Tibial nerve (tissue), 4 donors: ENCODE data around the gene NPFFR1. TPM values are rescaled to one million over a fixed set of nuclear protein-coding genes. Genes with fewer than 3 reads are reported as not detected.
A peak's percentile ranks its signal among the peaks of the same experiment; 100 is the strongest.

Experiments
- DNase-seq, 2 donors: peaks; one replicate each; pipeline ENCODE4 v3.0.0-alpha.2; 2019; ENCODE audit warnings: low spot score in 2 of 2
- H3K27ac ChIP-seq, 4 donors: fragments of 200-600 bp; sonication (generic) in 3 of 4; one replicate each; pipeline ENCODE4 v1.5.1; 2017 to 2019; ENCODE audit warnings: mild to moderate bottlenecking in 1 of 4
- H3K27me3 ChIP-seq, 2 donors: fragments of 200-600 bp; sonication (generic) in 1 of 2; one replicate each; pipeline versions ENCODE4 v1.5.1 to v1.6.0; 2017 to 2019
- H3K36me3 ChIP-seq, 3 donors: fragments of 200-600 bp; sonication (generic); one replicate each; pipeline ENCODE4 v1.5.1; 2018 to 2019
- H3K4me1 ChIP-seq, 4 donors: fragments of 200-600 bp; sonication (generic) in 3 of 4; one replicate each; pipeline ENCODE4 v1.5.1; 2017 to 2019
- H3K4me3 ChIP-seq, 4 donors: fragments of 200-600 bp; sonication (generic) in 3 of 4; one replicate each; pipeline ENCODE4 v1.5.1; 2017 to 2019; ENCODE audit warnings: mild to moderate bottlenecking in 1 of 4, moderate library complexity in 1 of 4
- H3K9me3 ChIP-seq, 4 donors: fragments of 200-600 bp; sonication (generic) in 3 of 4; one replicate each; pipeline ENCODE4 v1.5.1; 2017 to 2019
- CTCF ChIP-seq, 5 experiments: fragments of 200-600 bp in 3 of 5; fragments of 450-650 bp in 2 of 5; sonication (generic) in 3 of 5; IDR thresholded peaks; one replicate each; pipeline ENCODE4 v1.5.1; 2016 to 2019; ENCODE audit warnings: antibody characterized with exemption in 5 of 5, mild to moderate bottlenecking in 3 of 5, moderate library complexity in 2 of 5
- EP300 ChIP-seq, 2 donors: sonication (generic); formaldehyde crosslinking; IDR thresholded peaks; one replicate each; pipeline ENCODE4 v1.6.1; 2017; ENCODE audit warnings: antibody characterized with exemption in 2 of 2, mild to moderate bottlenecking in 1 of 2
- POLR2A ChIP-seq, 2 donors: fragments of 450-650 bp; IDR thresholded peaks; one replicate each; pipeline ENCODE4 v1.6.1; 2017; ENCODE audit warnings: antibody characterized with exemption in 2 of 2, mild to moderate bottlenecking in 2 of 2, moderate library complexity in 2 of 2
- WGBS, 2 donors: methylation state at CpG; one replicate each; pipeline ENCODE4 v1.1.5; 2018; 5-methylcytosine and 5-hydroxymethylcytosine counted together
- total RNA-seq, 4 donors: library from RNA; depleted of rRNA; stranded (reverse); fragments of >200 nt; gene quantifications; one replicate each; pipeline ENCODE4 v1.1.0, GENCODE V29; 2016

The NPFFR1 gene
- total RNA-seq, 4 donors from 2014 or later, result 1.8 to 5.7 (median 4.4) TPM

GRCh38 chr10:70292004-70292403, 8.2 kb upstream of the NPFFR1 start:
- H3K27ac ChIP-seq, result peak overlapping the region in 1 of 4 donors; percentile 84
- H3K27me3 ChIP-seq, result peaks cover 0 to 5% of the 10 kb centered on the region in 2 donors
- no peak overlapping the region for H3K4me3 ChIP-seq
- H3K36me3 ChIP-seq, result no peaks in the 10 kb centered on the region
- 84 to 86% methylated on average over 5 of the region's 5 CpGs for WGBS, 2 donors
- TF ChIP-seq POLR2A (IDR thresholded peaks at IDR 0.05) (no peak), EP300 (IDR thresholded peaks at IDR 0.05) (no peak), CTCF (IDR thresholded peaks at IDR 0.05) (no peak)
- H3K4me1 ChIP-seq, result peaks cover 0 to 23% (median 4%) of the 10 kb centered on the region in 4 donors
- H3K9me3 ChIP-seq, result no peaks in the 10 kb centered on the region
- no peak for DNase-seq

GRCh38 chr10:70289739-70290138, 5.9 kb upstream of the NPFFR1 start:
- Histone ChIP-seq H3K36me3 (no peaks in the 10 kb centered on the region), H3K27me3 (peaks cover 0 to 23% of the 10 kb centered on the region in 2 donors), H3K4me1 (peaks cover 0 to 8% (median 0%) of the 10 kb centered on the region in 4 donors), H3K27ac (peak overlapping the region; percentile 53 to 84 (median 71)), H3K9me3 (no peaks in the 10 kb centered on the region), H3K4me3 (no peak overlapping the region)
- WGBS, 2 donors, result 88 to 91% methylated on average over 7 of the region's 7 CpGs
- no peak for TF ChIP-seq CTCF (IDR thresholded peaks at IDR 0.05)
- TF ChIP-seq EP300 (IDR thresholded peaks at IDR 0.05), result no peak
- no peak for TF ChIP-seq POLR2A (IDR thresholded peaks at IDR 0.05)
- DNase-seq, result no peak

DNA sequence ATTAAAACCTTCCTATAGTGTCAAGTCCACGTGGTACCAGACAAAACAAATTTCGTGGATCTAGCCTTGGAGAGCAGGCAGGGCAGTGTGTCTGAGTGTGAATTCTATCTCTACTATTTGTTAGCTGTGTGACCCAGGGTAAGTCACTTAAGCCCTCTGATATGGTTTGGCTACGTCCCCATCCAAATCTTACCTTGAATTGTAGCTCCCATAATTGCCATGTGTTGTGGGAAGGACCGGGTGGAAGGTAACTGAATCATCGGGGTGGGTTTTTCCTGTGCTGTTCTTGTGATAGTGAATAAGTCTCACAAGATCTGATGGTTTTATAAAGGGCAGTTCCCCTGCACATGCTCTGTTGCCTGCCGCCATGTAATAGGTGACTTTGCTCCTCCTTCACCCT, 2.8 kb upstream of the NPFFR1 start:
- 95% methylated on average over 6 of the region's 6 CpGs for WGBS, 2 donors
- Histone ChIP-seq H3K4me3 (no peak overlapping the region), H3K4me1 (peaks cover 0 to 17% (median 6%) of the 10 kb centered on the region in 4 donors), H3K27ac (no peak overlapping the region), H3K27me3 (peaks cover 0 to 52% of the 10 kb centered on the region in 2 donors), H3K9me3 (no peaks in the 10 kb centered on the region), H3K36me3 (no peaks in the 10 kb centered on the region)
- TF ChIP-seq POLR2A (IDR thresholded peaks at IDR 0.05) (no peak), CTCF (IDR thresholded peaks at IDR 0.05) (no peak)
- DNase-seq, result no peak

DNA sequence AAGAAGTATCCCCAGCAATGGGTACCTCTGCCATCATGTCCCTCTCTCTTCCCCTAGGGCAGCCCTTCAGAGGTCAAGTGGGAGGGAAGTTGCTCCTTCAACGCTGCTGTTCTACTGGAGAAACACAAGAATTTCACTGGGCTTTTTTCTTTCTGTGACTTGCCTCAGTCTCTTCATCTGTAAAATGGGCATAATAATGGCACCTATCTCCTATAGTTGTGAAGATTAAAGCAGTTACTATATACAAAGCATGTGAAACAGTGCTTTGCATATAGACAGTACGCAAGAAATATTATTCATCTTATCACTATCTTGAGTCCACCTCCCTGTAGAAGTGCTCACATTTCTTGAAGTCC, 1.6 kb upstream of the NPFFR1 start:
- no peaks in the 10 kb centered on the region for H3K36me3 ChIP-seq
- H3K27me3 ChIP-seq, result peaks cover 0 to 58% of the 10 kb centered on the region in 2 donors
- no peak overlapping the region for H3K4me3 ChIP-seq
- DNase-seq, result no peak
- no peak for TF ChIP-seq EP300 (IDR thresholded peaks at IDR 0.05)
- no peak for TF ChIP-seq CTCF (IDR thresholded peaks at IDR 0.05)
- TF ChIP-seq POLR2A (IDR thresholded peaks at IDR 0.05), result no peak
- WGBS, 2 donors, result 76 to 82% methylated on average over 2 of the region's 2 CpGs
- H3K27ac ChIP-seq, result peak overlapping the region in 1 of 4 donors; percentile 17
- H3K4me1 ChIP-seq, result peaks cover 0 to 16% (median 6%) of the 10 kb centered on the region in 4 donors
- no peaks in the 10 kb centered on the region for H3K9me3 ChIP-seq

GRCh38 chr10:70284542-70285475, 1.0 kb upstream of the NPFFR1 start:
- DNase-seq, result no peak
- Histone ChIP-seq H3K36me3 (no peaks in the 10 kb centered on the region), H3K9me3 (no peaks in the 10 kb centered on the region), H3K27ac (peak overlapping the region in 1 of 4 donors; percentile 81), H3K27me3 (peaks cover 0 to 58% of the 10 kb centered on the region in 2 donors), H3K4me3 (no peak overlapping the region), H3K4me1 (peaks cover 0 to 9% (median 6%) of the 10 kb centered on the region in 4 donors)
- 48 to 58% methylated on average over 4 of the region's 4 CpGs for WGBS, 2 donors
- no peak for TF ChIP-seq POLR2A (IDR thresholded peaks at IDR 0.05)
- no peak for TF ChIP-seq CTCF (IDR thresholded peaks at IDR 0.05)
- TF ChIP-seq EP300 (IDR thresholded peaks at IDR 0.05), result no peak
